Urothelium cell line (cell line): ENCODE data around the gene ZNF445.
"Not testable (repeated sequence)": the region's sequence is repeated elsewhere in the genome, so short reads cannot be mapped to it uniquely, and the experiment has no call there.

Experiments
- DNase-seq: peaks from one replicate; pipeline ENCODE4 v3.0.0; 2011; ENCODE audit warnings: low spot score, mixed read lengths
- FAIRE-seq: peaks from 2 replicates; lab custom pipeline; 2011; peaks lifted over from hg19 to GRCh38; lab: Jason Lieb, UNC

ZNF445 gene

GRCh38 chr3:44409640-44410410, 67.6 kb downstream of the ZNF445 start:
- DNase-seq, result no peak
- FAIRE-seq, result no peak

GRCh38 chr3:44402548-44402947, 74.9 kb downstream of the ZNF445 start:
- DNase-seq, result no peak
- FAIRE-seq, result no peak

GRCh38 chr3:44400771-44401170, 76.7 kb downstream of the ZNF445 start:
- DNase-seq (no peak), FAIRE-seq (no peak)

GRCh38 chr3:44398853-44399252, 78.6 kb downstream of the ZNF445 start:
- no peak for FAIRE-seq
- no peak for DNase-seq

- FAIRE-seq, DNase-seq: not testable (repeated sequence)
Observed at GRCh38 chr3:44398271-44398670, 79.2 kb downstream of the ZNF445 start.

GRCh38 chr3:44396200-44397171, 81.0 kb downstream of the ZNF445 start:
- FAIRE-seq (no peak), DNase-seq (no peak)

- FAIRE-seq (no peak), DNase-seq (no peak)
Observed at GRCh38 chr3:44395714-44396113, 81.8 kb downstream of the ZNF445 start.

GRCh38 chr3:44392489-44392888, 85.0 kb downstream of the ZNF445 start:
- no peak for DNase-seq
- FAIRE-seq, result peak; percentile 23

- DNase-seq (no peak), FAIRE-seq (no peak)
Observed at GRCh38 chr3:44387404-44387803, 90.1 kb downstream of the ZNF445 start.
